GM12865 (cell line): ENCODE measurements around the gene VPS37C.
A peak's percentile ranks its signal among the peaks of the same experiment; 100 is the strongest.

Experiments
- DNase-seq: peaks from one replicate; pipeline ENCODE4 v3.0.0; 2010; ENCODE audit warnings: low read depth
- H3K4me3 ChIP-seq: 2 replicates; pipeline ENCODE4 v1.5.1; 2011; ENCODE audit warnings: mild to moderate bottlenecking, low read depth, low read length, control low read depth
- CTCF ChIP-seq: IDR thresholded peaks from 2 replicates; pipeline ENCODE4 v1.5.1; 2011; ENCODE audit warnings: low read length, control low read depth, low read depth, inconsistent platforms; ENCODE audit not compliant: insufficient read depth; ENCODE audit errors: missing control alignments

The VPS37C gene

DNA sequence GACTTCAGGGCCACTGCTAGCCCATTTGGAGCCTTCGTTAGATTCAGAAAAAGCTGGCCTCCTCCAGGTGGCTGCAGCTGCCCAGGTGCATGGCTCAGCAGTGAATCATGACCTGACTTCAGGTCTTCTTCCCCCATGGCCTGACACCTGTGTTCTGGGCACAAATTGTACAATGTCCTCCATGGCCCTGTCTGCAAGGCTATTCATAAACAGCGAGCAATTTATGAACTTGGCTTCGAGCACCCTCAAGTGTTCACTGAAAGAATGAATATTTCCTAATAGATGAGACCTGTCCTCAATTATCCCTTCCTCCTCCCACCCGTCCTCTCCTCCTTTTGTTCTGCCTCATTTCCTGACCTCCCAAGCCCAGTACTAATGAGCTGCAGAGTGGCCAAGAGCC is 12.2 kb upstream of the VPS37C start:
- peak; percentile 33 for TF ChIP-seq CTCF
- peak; percentile 49 for DNase-seq
- no peak overlapping the region for H3K4me3 ChIP-seq

GRCh38 chr11:61172888-61173287 is 11.7 kb upstream of the VPS37C start:
- no peak for DNase-seq
- TF ChIP-seq CTCF: no peak

DNA sequence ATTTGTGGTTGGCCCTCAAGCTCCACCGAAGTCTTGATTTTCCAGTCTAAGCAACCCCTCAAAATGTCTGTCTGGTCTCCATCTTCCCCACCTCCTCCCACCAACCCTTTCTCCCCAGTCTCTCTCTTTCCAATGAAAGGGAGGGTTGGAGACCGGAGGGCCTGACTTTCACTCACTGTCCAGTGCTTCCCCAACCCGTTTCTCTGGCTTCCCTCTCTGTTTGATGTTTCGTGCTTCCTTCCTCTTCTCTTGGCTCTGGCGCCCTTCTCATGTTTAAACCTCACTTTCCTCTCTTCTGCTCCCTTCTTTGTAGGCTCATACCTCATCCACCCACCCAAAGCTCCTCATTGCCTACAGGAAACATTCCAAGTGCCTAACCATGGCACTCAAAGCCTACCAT is 11.1 kb upstream of the VPS37C start:
- H3K4me3 ChIP-seq: no peak overlapping the region
- TF ChIP-seq CTCF: no peak
- DNase-seq: no peak

More at GRCh38 chr11:61172888-61173287, 11.7 kb upstream of the VPS37C start:
- H3K4me3 ChIP-seq: no peak overlapping the region

- DNase-seq: no peak
- H3K4me3 ChIP-seq: no peak overlapping the region
- TF ChIP-seq CTCF: no peak
Observed at GRCh38 chr11:61171907-61172306, 10.7 kb upstream of the VPS37C start.

- no peak overlapping the region for H3K4me3 ChIP-seq
- TF ChIP-seq CTCF: no peak
- DNase-seq: no peak
Observed at GRCh38 chr11:61170566-61170965, 9.3 kb upstream of the VPS37C start.

DNA sequence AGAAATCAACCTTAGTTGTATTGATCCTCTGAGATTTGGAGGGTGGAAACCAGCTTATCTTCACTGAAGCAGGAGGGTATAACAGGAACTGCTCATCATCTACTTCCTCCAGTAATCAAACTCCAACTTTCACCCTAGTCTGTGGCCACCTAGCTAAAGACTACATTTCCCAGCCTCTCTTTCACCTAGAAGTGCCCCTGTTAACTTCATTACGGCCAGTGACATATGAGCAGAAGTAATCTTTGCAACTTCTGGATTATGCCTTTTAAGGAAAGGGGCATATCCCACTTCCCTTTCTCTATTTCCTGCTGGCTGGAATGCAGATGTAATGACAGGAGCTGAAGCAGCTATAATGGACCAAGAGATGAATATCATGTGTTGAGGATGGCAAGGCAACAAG is 7.6 kb upstream of the VPS37C start:
- DNase-seq: no peak

More for the DNA sequence above, 7.6 kb upstream of the VPS37C start:
- H3K4me3 ChIP-seq: no peak overlapping the region
- TF ChIP-seq CTCF: no peak
